ENCODE results near the gene MSI2.

- no peak for TF ChIP-seq CTCF (IDR thresholded peaks at IDR 0.05)
- no peak for TF ChIP-seq POLR2A (IDR thresholded peaks at IDR 0.05)
These were observed 352.2 kb downstream of the MSI2 start for GRCh38 chr17:57608369-57609124.
